ENCODE results near the gene PLCB1. TPM values are rescaled to one million over a fixed set of nuclear protein-coding genes. Genes with fewer than 3 reads are reported as not detected.

The PLCB1 gene
- total RNA-seq, 2 experiments from 2014 or later: 0.63 to 1.5 TPM

GRCh38 chr20:8423482-8423881 lies 291.4 kb downstream of the PLCB1 start:
- Mint-ChIP-seq H3K9me3 (ENCODE audit: insufficient read depth) (no peaks in the 10 kb centered on the region), H3K4me1 (ENCODE audit: low read depth) (peaks cover under 1% of the 10 kb centered on the region), H3K4me3 (no peak overlapping the region), H3K36me3 (ENCODE audit: low read depth) (no peaks in the 10 kb centered on the region), H3K27me3 (ENCODE audit: low read depth) (peaks cover 2% of the 10 kb centered on the region), H3K27ac (no peak overlapping the region)
- ATAC-seq: no peak
- POLR2A ChIA-PET: no interaction called here
- no peak for DNase-seq
- CTCF ChIA-PET: no interaction called here

GRCh38 chr20:8424010-8424409 lies 291.9 kb downstream of the PLCB1 start:
- H3K4me3 Mint-ChIP-seq: no peak overlapping the region
- no peaks in the 10 kb centered on the region for H3K9me3 Mint-ChIP-seq (ENCODE audit: insufficient read depth)
- peaks cover 6% of the 10 kb centered on the region for H3K4me1 Mint-ChIP-seq (ENCODE audit: low read depth)
- H3K27me3 Mint-ChIP-seq (ENCODE audit: low read depth): peaks cover 2% of the 10 kb centered on the region
- ATAC-seq (no peak), DNase-seq (no peak)
- H3K36me3 Mint-ChIP-seq (ENCODE audit: low read depth): no peaks in the 10 kb centered on the region
- ChIA-PET CTCF (no interaction called here), POLR2A (no interaction called here)
- H3K27ac Mint-ChIP-seq: no peak overlapping the region

GRCh38 chr20:8425016-8425415 lies 292.9 kb downstream of the PLCB1 start:
- H3K4me1 Mint-ChIP-seq (ENCODE audit: low read depth): peaks cover 9% of the 10 kb centered on the region
- H3K27ac Mint-ChIP-seq: no peak overlapping the region
- H3K4me3 Mint-ChIP-seq: no peak overlapping the region

GRCh38 chr20:8425802-8426201 lies 293.7 kb downstream of the PLCB1 start:
- H3K27ac Mint-ChIP-seq: no peak overlapping the region

More at GRCh38 chr20:8425016-8425415, 292.9 kb downstream of the PLCB1 start:
- ChIA-PET CTCF (no interaction called here), POLR2A (no interaction called here)
- Mint-ChIP-seq H3K9me3 (ENCODE audit: insufficient read depth) (no peaks in the 10 kb centered on the region), H3K36me3 (ENCODE audit: low read depth) (no peaks in the 10 kb centered on the region), H3K27me3 (ENCODE audit: low read depth) (peaks cover 2% of the 10 kb centered on the region)
- ATAC-seq (no peak), DNase-seq (no peak)

GRCh38 chr20:8427419-8428040 lies 295.5 kb downstream of the PLCB1 start:
- H3K4me3 Mint-ChIP-seq: no peak overlapping the region
- peaks cover 9% of the 10 kb centered on the region for H3K4me1 Mint-ChIP-seq (ENCODE audit: low read depth)
- no peaks in the 10 kb centered on the region for H3K36me3 Mint-ChIP-seq (ENCODE audit: low read depth)
- no peaks in the 10 kb centered on the region for H3K9me3 Mint-ChIP-seq (ENCODE audit: insufficient read depth)
- DNase-seq (no peak), ATAC-seq (no peak)
- H3K27me3 Mint-ChIP-seq (ENCODE audit: low read depth): peaks cover 2% of the 10 kb centered on the region
- no peak overlapping the region for H3K27ac Mint-ChIP-seq
- ChIA-PET POLR2A (no interaction called here), CTCF (no interaction called here)

More at GRCh38 chr20:8425802-8426201, 293.7 kb downstream of the PLCB1 start:
- Mint-ChIP-seq H3K27me3 (ENCODE audit: low read depth) (peaks cover 2% of the 10 kb centered on the region), H3K36me3 (ENCODE audit: low read depth) (no peaks in the 10 kb centered on the region), H3K4me3 (no peak overlapping the region), H3K4me1 (ENCODE audit: low read depth) (peaks cover 9% of the 10 kb centered on the region), H3K9me3 (ENCODE audit: insufficient read depth) (no peaks in the 10 kb centered on the region)
- ChIA-PET CTCF (interaction anchor here (1.1 kb wide), 1 partner anchor 33 kb away, joined by 3 read pairs; no protein-coding TSS in a partner anchor), POLR2A (no interaction called here)
- DNase-seq (no peak), ATAC-seq (no peak)

GRCh38 chr20:8428988-8429387 lies 296.9 kb downstream of the PLCB1 start:
- Mint-ChIP-seq H3K9me3 (ENCODE audit: insufficient read depth) (no peaks in the 10 kb centered on the region), H3K27ac (no peak overlapping the region), H3K36me3 (ENCODE audit: low read depth) (no peaks in the 10 kb centered on the region), H3K4me1 (ENCODE audit: low read depth) (peaks cover 9% of the 10 kb centered on the region), H3K27me3 (ENCODE audit: low read depth) (peaks cover 2% of the 10 kb centered on the region), H3K4me3 (no peak overlapping the region)
- ChIA-PET CTCF (no interaction called here), POLR2A (no interaction called here)
- DNase-seq (no peak), ATAC-seq (no peak)

GRCh38 chr20:8431538-8432434 lies 299.7 kb downstream of the PLCB1 start:
- H3K36me3 Mint-ChIP-seq (ENCODE audit: low read depth): no peaks in the 10 kb centered on the region
- H3K4me1 Mint-ChIP-seq (ENCODE audit: low read depth): peaks cover 9% of the 10 kb centered on the region
- no peaks in the 10 kb centered on the region for H3K9me3 Mint-ChIP-seq (ENCODE audit: insufficient read depth)
- H3K4me3 Mint-ChIP-seq: no peak overlapping the region
- DNase-seq: no peak
- no peaks in the 10 kb centered on the region for H3K27me3 Mint-ChIP-seq (ENCODE audit: low read depth)
- CTCF ChIA-PET: no interaction called here
- POLR2A ChIA-PET: no interaction called here
- ATAC-seq: no peak
- H3K27ac Mint-ChIP-seq: no peak overlapping the region

GRCh38 chr20:8432435-8433148 lies 300.5 kb downstream of the PLCB1 start:
- ChIA-PET CTCF (no interaction called here), POLR2A (no interaction called here)
- no peaks in the 10 kb centered on the region for H3K9me3 Mint-ChIP-seq (ENCODE audit: insufficient read depth)
- DNase-seq (no peak), ATAC-seq (no peak)
- peaks cover 9% of the 10 kb centered on the region for H3K4me1 Mint-ChIP-seq (ENCODE audit: low read depth)
- H3K27me3 Mint-ChIP-seq (ENCODE audit: low read depth): no peaks in the 10 kb centered on the region
- no peaks in the 10 kb centered on the region for H3K36me3 Mint-ChIP-seq (ENCODE audit: low read depth)
- H3K27ac Mint-ChIP-seq: no peak overlapping the region
- no peak overlapping the region for H3K4me3 Mint-ChIP-seq

GRCh38 chr20:8433291-8433690 lies 301.2 kb downstream of the PLCB1 start:
- no peaks in the 10 kb centered on the region for H3K36me3 Mint-ChIP-seq (ENCODE audit: low read depth)
- no peaks in the 10 kb centered on the region for H3K9me3 Mint-ChIP-seq (ENCODE audit: insufficient read depth)
- H3K27ac Mint-ChIP-seq: no peak overlapping the region
- H3K27me3 Mint-ChIP-seq (ENCODE audit: low read depth): no peaks in the 10 kb centered on the region
- no peak for DNase-seq
- POLR2A ChIA-PET: no interaction called here
- peaks cover 9% of the 10 kb centered on the region for H3K4me1 Mint-ChIP-seq (ENCODE audit: low read depth)
- CTCF ChIA-PET: no interaction called here
- no peak overlapping the region for H3K4me3 Mint-ChIP-seq
- no peak for ATAC-seq

GRCh38 chr20:8434326-8434876 lies 302.3 kb downstream of the PLCB1 start:
- no peaks in the 10 kb centered on the region for H3K4me1 Mint-ChIP-seq (ENCODE audit: low read depth)
- ATAC-seq (no peak), DNase-seq (no peak)
- ChIA-PET CTCF (no interaction called here), POLR2A (no interaction called here)
- no peaks in the 10 kb centered on the region for H3K27me3 Mint-ChIP-seq (ENCODE audit: low read depth)
- H3K4me3 Mint-ChIP-seq: no peak overlapping the region
- no peak overlapping the region for H3K27ac Mint-ChIP-seq
- no peaks in the 10 kb centered on the region for H3K36me3 Mint-ChIP-seq (ENCODE audit: low read depth)
- H3K9me3 Mint-ChIP-seq (ENCODE audit: insufficient read depth): no peaks in the 10 kb centered on the region

- Mint-ChIP-seq H3K4me1 (ENCODE audit: low read depth) (no peaks in the 10 kb centered on the region), H3K27me3 (ENCODE audit: low read depth) (no peaks in the 10 kb centered on the region), H3K36me3 (ENCODE audit: low read depth) (no peaks in the 10 kb centered on the region), H3K4me3 (no peak overlapping the region), H3K9me3 (ENCODE audit: insufficient read depth) (no peaks in the 10 kb centered on the region), H3K27ac (no peak overlapping the region)
- DNase-seq (no peak), ATAC-seq (no peak)
- ChIA-PET CTCF (no interaction called here), POLR2A (no interaction called here)
These were observed 303.4 kb downstream of the PLCB1 start for GRCh38 chr20:8435285-8436035.

Data from activated CD8-positive, alpha-beta T cell treated with anti-CD3 and anti-CD28 coated beads, Interleukin-2, amount 10 ng/mL, durations not matched to agents 7 days and 5 days (primary cell).